K562 (cell line): ENCODE measurements around the gene ARL5C. TPM values are rescaled to one million over a fixed set of nuclear protein-coding genes. Genes with fewer than 3 reads are reported as not detected.

Source experiments
- CTCF ChIP-seq, 3 experiments: IDR thresholded peaks in 2 of 3; conservative IDR thresholded peaks in 1 of 3; 2 replicates each; pipeline ENCODE4 v1.5.1; 2011 to 2012; ENCODE audit warnings: low read length in 3 of 3, mild to moderate bottlenecking in 3 of 3, control low read depth in 2 of 3, improper control_type of control experiment in 1 of 3, inconsistent platforms in 1 of 3, low read depth in 1 of 3, mixed read lengths in 1 of 3, moderate library complexity in 1 of 3; ENCODE audit not compliant: insufficient read depth in 2 of 3
- HDGF ChIP-seq: fragments of 450-650 bp; IDR thresholded peaks from 2 replicates; pipeline ENCODE4 v1.6.1; 2016
- JUN ChIP-seq, 2 experiments: sonication (generic) in 1 of 2; formaldehyde crosslinking in 1 of 2; IDR thresholded peaks; 2 replicates each; pipeline versions ENCODE4 v1.6.1 to v1.8.0; 2012 to 2022; ENCODE audit warnings: borderline replicate concordance in 2 of 2, mild to moderate bottlenecking in 2 of 2, improper control_type of control experiment in 1 of 2, low read depth in 1 of 2, low read length in 1 of 2, missing genetic modification reagents in 1 of 2
- JUND ChIP-seq, 2 experiments: IDR thresholded peaks; 2 replicates in 1 of 2; 3 replicates in 1 of 2; pipeline ENCODE4 v1.6.1; 2011; ENCODE audit warnings: borderline replicate concordance in 2 of 2, low read depth in 2 of 2, low read length in 2 of 2, improper control_type of control experiment in 1 of 2, missing biosample characterization in 1 of 2, missing genetic modification characterization in 1 of 2, missing genetic modification reagents in 1 of 2
- KLF16 ChIP-seq: IDR thresholded peaks from 2 replicates; pipeline ENCODE4 v1.6.1; 2016; ENCODE audit warnings: antibody characterized with exemption
- MEIS2 ChIP-seq: fragments of 450-650 bp; IDR thresholded peaks from 2 replicates; pipeline ENCODE4 v1.6.1; 2014; ENCODE audit warnings: mild to moderate bottlenecking; ENCODE audit not compliant: partially characterized antibody
- NKRF ChIP-seq: fragments of 450-650 bp; IDR thresholded peaks from 2 replicates; pipeline ENCODE4 v1.6.1; 2016; ENCODE audit warnings: borderline replicate concordance
- POLR3A ChIP-seq: IDR thresholded peaks from 2 replicates; pipeline ENCODE4 v1.6.1; 2011; ENCODE audit warnings: borderline replicate concordance, mild to moderate bottlenecking, moderate library complexity; ENCODE audit not compliant: insufficient read length, insufficient read depth; ENCODE audit errors: extremely low read depth
- POU5F1 ChIP-seq: fragments of 150-350 bp; IDR thresholded peaks from 2 replicates; pipeline ENCODE4 v1.6.1; 2014; ENCODE audit warnings: borderline replicate concordance, low read length, low read depth, mild to moderate bottlenecking; ENCODE audit not compliant: partially characterized antibody
- RNF2 ChIP-seq: sonication (generic); IDR thresholded peaks from 2 replicates; pipeline ENCODE4 v1.6.1; 2016
- SRF ChIP-seq, 2 experiments: fragments of 250-450, 450-650 bp in 1 of 2; sonication (Bioruptor Pico) in 1 of 2; sonication (generic) in 1 of 2; formaldehyde crosslinking; IDR thresholded peaks; 2 replicates each; pipeline versions ENCODE4 v1.5.0 to v1.5.1; 2020 to 2022; ENCODE audit warnings: mild to moderate bottlenecking in 1 of 2, missing genetic modification reagents in 1 of 2
- TEAD2 ChIP-seq: fragments of 450-650 bp; IDR thresholded peaks from 2 replicates; pipeline ENCODE4 v1.6.1; 2016; ENCODE audit warnings: missing genetic modification characterization, control low read depth, missing compliant biosample characterization
- THAP7 ChIP-seq: fragments of 250-450 bp; sonication (Bioruptor Pico); IDR thresholded peaks from 2 replicates; pipeline ENCODE4 v1.5.0; 2021
- VEZF1 ChIP-seq: fragments of 200-800 bp; sonication (Bioruptor generic); IDR thresholded peaks from 2 replicates; pipeline ENCODE4 v1.6.1; 2017; ENCODE audit warnings: missing genetic modification characterization, missing compliant biosample characterization
- ZNF133 ChIP-seq: fragments of 250-450 bp; sonication (Bioruptor Pico); IDR thresholded peaks from 2 replicates; pipeline ENCODE4 v1.4.0; 2020; ENCODE audit warnings: mild to moderate bottlenecking
- ZNF764 ChIP-seq: fragments of 250-450 bp; sonication (Bioruptor Pico); IDR thresholded peaks from 2 replicates; pipeline ENCODE4 v1.4.0; 2020; ENCODE audit warnings: low read depth, mild to moderate bottlenecking, moderate library complexity
- polyA plus RNA-seq, 8 experiments: library from polyadenylated mRNA; depleted of rRNA in 4 of 8; stranded (reverse) in 5 of 8; unstranded in 3 of 8; fragments of >200 nt; fragmentation: Nextera tagmentation in 2 of 8; fragmentation: Illumina TruSeq in 1 of 8; extraction: Ambion mirVana in 2 of 8; extraction: Trizol in 1 of 8; gene quantifications; 2 replicates each; pipeline versions ENCODE4 v1.2.1 to v1.2.3, GENCODE V29; 2011 to 2014; ENCODE audit warnings: inconsistent platforms in 1 of 8, missing spikeins in 1 of 8
- total RNA-seq, 7 experiments: library from RNA; depleted of rRNA in 6 of 7; stranded (reverse); fragments of >200 nt in 6 of 7; fragmentation: Illumina TruSeq in 2 of 7; extraction: Trizol in 2 of 7; gene quantifications; 2 replicates each; pipeline versions ENCODE4 v1.2.1 to v1.2.3, GENCODE V29; 2011 to 2021; ENCODE audit warnings: low replicate concordance in 1 of 7
- TF ChIP-seq, protein P1 (sequence below): sonication (generic); formaldehyde crosslinking; IDR thresholded peaks from 2 replicates; pipeline ENCODE4 v1.8.1; 2022; ENCODE audit warnings: missing genetic modification reagents

The ARL5C gene
- total and polyA plus RNA-seq, 9 of the 15 experiments (the other 6 are each of a cell fraction or from before 2014, with no cell fraction given): not detected

- TF ChIP-seq SRF (CRISPR knock-in tag; IDR thresholded peaks at IDR 0.05) (no peak), JUND (IDR thresholded peaks at IDR 0.05; ENCODE audit: borderline replicate concordance, low read depth, low read length) (no peak), JUND (tag; IDR thresholded peaks at IDR 0.05; ENCODE audit: borderline replicate concordance, low read depth, low read length) (no peak), RNF2 (no peak; the same call in 1 of the 2 replicates), NKRF (0 out of 2 replicates have a peak, but pooled peaks have one; percentile 10), ZNF133 (CRISPR knock-in tag) (no peak), POLR3A (peak; percentile 94), THAP7 (CRISPR knock-in tag) (no peak), POU5F1 (no peak), MEIS2 (no peak), CTCF (IDR thresholded peaks at IDR 0.05 in 2 of 3, conservative IDR thresholded peaks at IDR 0.05 in 1 of 3; ENCODE audit: insufficient read depth in 2 of 3, low read depth in 1 of 3, low read length in 3 of 3) (0 out of 6 replicates have a peak, but pooled peaks of 1 of the 3 experiments have one; percentile 6), ZNF764 (CRISPR knock-in tag) (no peak; the same call in 1 of the 2 replicates), KLF16 (no peak), TEAD2 (tag) (no peak), JUN (IDR thresholded peaks at IDR 0.05; ENCODE audit: borderline replicate concordance, low read depth, low read length) (no peak), JUN (CRISPR knock-in tag; IDR thresholded peaks at IDR 0.05; ENCODE audit: borderline replicate concordance) (no peak), VEZF1 (CRISPR knock-in tag) (no peak), HDGF (no peak)
- TF ChIP-seq, protein P1, sequence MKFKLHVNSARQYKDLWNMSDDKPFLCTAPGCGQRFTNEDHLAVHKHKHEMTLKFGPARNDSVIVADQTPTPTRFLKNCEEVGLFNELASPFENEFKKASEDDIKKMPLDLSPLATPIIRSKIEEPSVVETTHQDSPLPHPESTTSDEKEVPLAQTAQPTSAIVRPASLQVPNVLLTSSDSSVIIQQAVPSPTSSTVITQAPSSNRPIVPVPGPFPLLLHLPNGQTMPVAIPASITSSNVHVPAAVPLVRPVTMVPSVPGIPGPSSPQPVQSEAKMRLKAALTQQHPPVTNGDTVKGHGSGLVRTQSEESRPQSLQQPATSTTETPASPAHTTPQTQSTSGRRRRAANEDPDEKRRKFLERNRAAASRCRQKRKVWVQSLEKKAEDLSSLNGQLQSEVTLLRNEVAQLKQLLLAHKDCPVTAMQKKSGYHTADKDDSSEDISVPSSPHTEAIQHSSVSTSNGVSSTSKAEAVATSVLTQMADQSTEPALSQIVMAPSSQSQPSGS: no peak
Observed at GRCh38 chr17:39153599-39154051, 12.3 kb downstream of the ARL5C start (continued).
